Measurements from ENCODE around the gene TRIM41.
A peak's percentile ranks its signal among the peaks of the same experiment; 100 is the strongest.
"Not testable (repeated sequence)": the region's sequence is repeated elsewhere in the genome, so short reads cannot be mapped to it uniquely, and the experiment has no call there.

Gene TRIM41

GRCh38 chr5:181211208-181211607 lies 11.9 kb upstream of the TRIM41 start:
- DNase-seq (ENCODE audit: low spot score) = no peak

- DNase-seq (ENCODE audit: low spot score) = no peak
Measured at GRCh38 chr5:181212080-181212479, 11.0 kb upstream of the TRIM41 start.

- DNase-seq (ENCODE audit: low spot score) = no peak
Measured at GRCh38 chr5:181212934-181213333, 10.1 kb upstream of the TRIM41 start.

- not testable (repeated sequence) for DNase-seq (ENCODE audit: low spot score)
Measured at GRCh38 chr5:181214249-181214648, 8.8 kb upstream of the TRIM41 start.

GRCh38 chr5:181215997-181216989 lies 6.8 kb upstream of the TRIM41 start:
- DNase-seq (ENCODE audit: low spot score) = no peak

GRCh38 chr5:181217111-181217802 lies 5.8 kb upstream of the TRIM41 start:
- peak; percentile 37 for DNase-seq (ENCODE audit: low spot score)

- DNase-seq (ENCODE audit: low spot score) = no peak
Measured at GRCh38 chr5:181217803-181218062, 5.3 kb upstream of the TRIM41 start.

- DNase-seq (ENCODE audit: low spot score) = no peak
Measured at GRCh38 chr5:181218795-181219124, 4.3 kb upstream of the TRIM41 start.

- DNase-seq (ENCODE audit: low spot score) = no peak
Measured at GRCh38 chr5:181219262-181220177, 3.6 kb upstream of the TRIM41 start.

GRCh38 chr5:181220178-181220515 lies 2.9 kb upstream of the TRIM41 start:
- DNase-seq (ENCODE audit: low spot score) = no peak

- no peak for DNase-seq (ENCODE audit: low spot score)
Measured at GRCh38 chr5:181221105-181221791, 1.8 kb upstream of the TRIM41 start.

GRCh38 chr5:181221792-181222629 lies 1.1 kb upstream of the TRIM41 start:
- peak; percentile 87 for DNase-seq (ENCODE audit: low spot score)

- no peak for DNase-seq (ENCODE audit: low spot score)
Measured at GRCh38 chr5:181222630-181223057, 437 bp upstream of the TRIM41 start.

- no peak for DNase-seq (ENCODE audit: low spot score)
Measured at GRCh38 chr5:181223729-181224389, 778 bp downstream of the TRIM41 start.

- no peak for DNase-seq (ENCODE audit: low spot score)
Measured at GRCh38 chr5:181224390-181225229, 1.5 kb downstream of the TRIM41 start.

GRCh38 chr5:181229996-181230395 lies 6.9 kb downstream of the TRIM41 start:
- DNase-seq (ENCODE audit: low spot score) = no peak

GRCh38 chr5:181230551-181230950 lies 7.5 kb downstream of the TRIM41 start:
- DNase-seq (ENCODE audit: low spot score) = no peak

- DNase-seq (ENCODE audit: low spot score) = no peak
Measured at GRCh38 chr5:181231432-181231831, 8.4 kb downstream of the TRIM41 start.

GRCh38 chr5:181232593-181232992 lies 9.5 kb downstream of the TRIM41 start:
- no peak for DNase-seq (ENCODE audit: low spot score)

Measured in globus pallidus (tissue), 1 donor.